CD4-positive, alpha-beta T cell (primary cell): ENCODE data around the gene FCER2. TPM values are rescaled to one million over a fixed set of nuclear protein-coding genes. Genes with fewer than 3 reads are reported as not detected.
A peak's percentile ranks its signal among the peaks of the same experiment; 100 is the strongest.

Experiments used
- ATAC-seq: fragments of 200-7000 bp; cut with Tn5 transposase; one replicate; pipeline ENCODE4 v1.10.0; 2022; ENCODE audit warnings: mild to moderate bottlenecking; ENCODE audit not compliant: poor library complexity
- CTCF ChIA-PET: fragments of 350-600 bp; sonication (Branson Sonifier 250); formaldehyde crosslinking; loops from one replicate; lab custom pipeline; 2021; ENCODE audit warnings: antibody characterized with exemption, inconsistent platforms; lab: Charles Lee
- POLR2A ChIA-PET: fragments of 350-600 bp; sonication (Branson Sonifier 250); formaldehyde crosslinking; loops from one replicate; lab custom pipeline; 2021; ENCODE audit warnings: antibody characterized with exemption, inconsistent platforms; lab: Charles Lee
- DNase-seq, 14 experiments: peaks; one replicate each; pipeline ENCODE4 v3.0.0-alpha.2; 2013 to 2020; ENCODE audit warnings: mixed read lengths in 2 of 14
- H3K27ac ChIP-seq, 2 donors: one replicate each; pipeline versions ENCODE4 v1.5.1 to v1.7.0; 2013; ENCODE audit warnings: low read length in 2 of 2, low read depth in 1 of 2, mild to moderate bottlenecking in 1 of 2
- H3K27me3 ChIP-seq, 2 experiments: 1 replicate in 1 of 2; 2 replicates in 1 of 2; pipeline versions ENCODE4 v1.6.1 to v1.7.0; 2013; ENCODE audit warnings: low read length in 2 of 2, control low read depth in 1 of 2, mild to moderate bottlenecking in 1 of 2, moderate library complexity in 1 of 2; ENCODE audit not compliant: insufficient read depth in 2 of 2, control insufficient read depth in 1 of 2
- H3K36me3 ChIP-seq: one replicate; pipeline ENCODE4 v1.6.1; 2013; ENCODE audit warnings: low read length, control low read depth; ENCODE audit not compliant: insufficient read depth
- H3K4me1 ChIP-seq: one replicate; pipeline ENCODE4 v1.6.1; 2013; ENCODE audit warnings: low read length, control low read depth; ENCODE audit not compliant: insufficient read depth
- H3K4me3 ChIP-seq: one replicate; pipeline ENCODE4 v1.5.1; 2013; ENCODE audit warnings: mild to moderate bottlenecking, low read length, moderate library complexity
- H3K9me3 ChIP-seq, 2 experiments: 1 replicate in 1 of 2; 2 replicates in 1 of 2; pipeline versions ENCODE4 v1.6.1 to v1.7.0; 2013; ENCODE audit warnings: low read length in 2 of 2, mild to moderate bottlenecking in 2 of 2, control low read depth in 1 of 2, moderate library complexity in 1 of 2; ENCODE audit not compliant: control insufficient read depth in 1 of 2, insufficient read depth in 1 of 2
- H3K27ac Mint-ChIP-seq: one replicate; pipeline ENCODE4 v1.8.0; 2020; ENCODE audit warnings: mixed read lengths
- H3K27me3 Mint-ChIP-seq: one replicate; pipeline ENCODE4 v1.8.0; 2021; ENCODE audit warnings: mixed read lengths
- H3K36me3 Mint-ChIP-seq: one replicate; pipeline ENCODE4 v1.8.0; 2021; ENCODE audit warnings: low read depth, mixed read lengths
- H3K4me1 Mint-ChIP-seq: one replicate; pipeline ENCODE4 v1.8.0; 2021; ENCODE audit warnings: low read depth, mixed read lengths
- H3K4me3 Mint-ChIP-seq: one replicate; pipeline ENCODE4 v1.8.0; 2020; ENCODE audit warnings: mild to moderate bottlenecking, mixed read lengths
- H3K9me3 Mint-ChIP-seq: one replicate; pipeline ENCODE4 v1.8.0; 2020; ENCODE audit warnings: mixed read lengths
- CTCF ChIP-seq: fragments of 200-600 bp; IDR thresholded peaks from one replicate; pipeline ENCODE4 v1.8.0; 2022; ENCODE audit warnings: antibody characterized with exemption, mild to moderate bottlenecking
- intact Hi-C, 2 experiments: fragments of 100-400 bp; cut with DNase I in 1 of 2; cut with micrococcal nuclease in 1 of 2; formaldehyde crosslinking; loops; one replicate each; pipeline versions ENCODE4 v1.15.1 to v1.9.0; 2023 to 2025; cut with DNase I, micrococcal nuclease
- total RNA-seq, 174 experiments: library from RNA in 2 of 174; stranded (reverse) in 2 of 174; gene quantifications; one replicate each; pipeline ENCODE4 v1.2.3 and lab custom pipeline; 2021 to 2026

FCER2 gene
- total RNA-seq, 2 experiments from 2014 or later: not detected

DNA sequence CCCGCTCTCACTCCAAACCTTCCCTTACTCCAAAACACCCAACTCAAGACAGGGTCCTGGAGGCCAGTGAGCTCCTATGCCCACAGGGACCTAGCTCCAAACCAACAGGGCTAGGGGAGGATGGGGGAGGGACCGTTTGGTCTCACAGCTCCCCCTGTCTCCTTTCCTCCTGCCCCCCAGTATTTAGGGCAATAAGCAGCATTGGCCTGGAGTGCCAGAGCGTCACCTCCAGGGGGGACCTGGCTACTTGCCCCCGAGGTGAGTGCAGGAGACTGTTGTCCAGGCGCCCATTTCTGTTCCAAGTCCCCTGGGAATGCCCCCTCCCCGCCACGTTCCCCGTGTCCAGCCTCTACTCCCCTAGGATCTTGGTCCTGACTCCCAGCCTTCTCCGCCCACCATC lies 32.3 kb downstream of the FCER2 start:
- POLR2A ChIA-PET: interaction anchor here (1.8 kb wide), 1 partner anchor 11 kb away, joined by 6 read pairs; the partner anchor contains the start of gene TRAPPC5
- H3K27me3 Mint-ChIP-seq: peaks cover 51% of the 10 kb centered on the region
- intact Hi-C loops: no loop called here

GRCh38 chr19:7668842-7669241 lies 33.1 kb downstream of the FCER2 start, which contains the start of gene RETN:
TSS of gene RETN (plus strand) at chr19:7669049. CDS start at chr19:7669327, 278 bp downstream.
- ChIA-PET POLR2A (interaction anchor here (1.8 kb wide), 1 partner anchor 12 kb away, joined by 6 read pairs; the partner anchor contains the start of gene TRAPPC5), CTCF (interaction anchor here (1.8 kb wide), 1 partner anchor 12 kb away, joined by 7 read pairs; the partner anchor contains the start of gene TRAPPC5)
- Mint-ChIP-seq H3K4me3 (no peak within 1 kb of the TSS), H3K27ac (no peak within 1 kb of the TSS), H3K4me1 (peaks cover 11% of the 10 kb centered on the region), H3K36me3 (no peaks in the 10 kb centered on the region), H3K9me3 (no peaks in the 10 kb centered on the region), H3K27me3 (peaks cover 43% of the 10 kb centered on the region)
- peak in 1 of 14 experiments; percentile 20 for DNase-seq
- H3K9me3 ChIP-seq: peaks cover 0 to 7% of the 10 kb centered on the region in 2 experiments
- no peak for TF ChIP-seq CTCF
- no peak within 1 kb of the TSS for H3K4me3 ChIP-seq
- H3K36me3 ChIP-seq: no peaks in the 10 kb centered on the region
- intact Hi-C loops: no loop called here
- peaks cover 9 to 19% of the 10 kb centered on the region in 2 experiments for H3K27me3 ChIP-seq
- no peak for ATAC-seq
- no peak within 1 kb of the TSS for H3K27ac ChIP-seq
- H3K4me1 ChIP-seq: peaks cover 24% of the 10 kb centered on the region

More for the DNA sequence above, 32.3 kb downstream of the FCER2 start:
- no peaks in the 10 kb centered on the region for H3K36me3 ChIP-seq
- peaks cover 30% of the 10 kb centered on the region for H3K4me1 ChIP-seq
- no peak for ATAC-seq
- H3K36me3 Mint-ChIP-seq: no peaks in the 10 kb centered on the region
- H3K27me3 ChIP-seq: peaks cover 13 to 19% of the 10 kb centered on the region in 2 experiments
- CTCF ChIA-PET: no interaction called here
- H3K9me3 Mint-ChIP-seq: no peaks in the 10 kb centered on the region
- H3K27ac ChIP-seq: no peak overlapping the region
- no peak overlapping the region for H3K27ac Mint-ChIP-seq
- peaks cover 0 to 7% of the 10 kb centered on the region in 2 experiments for H3K9me3 ChIP-seq
- no peak for TF ChIP-seq CTCF
- no peak overlapping the region for H3K4me3 ChIP-seq
- H3K4me1 Mint-ChIP-seq: peaks cover 19% of the 10 kb centered on the region
- DNase-seq: no peak
- no peak overlapping the region for H3K4me3 Mint-ChIP-seq

- Mint-ChIP-seq H3K4me1 (peaks cover 5% of the 10 kb centered on the region), H3K36me3 (no peaks in the 10 kb centered on the region), H3K4me3 (no peak overlapping the region), H3K27me3 (peaks cover 14% of the 10 kb centered on the region), H3K9me3 (no peaks in the 10 kb centered on the region), H3K27ac (no peak overlapping the region)
- POLR2A ChIA-PET: no interaction called here
- Histone ChIP-seq H3K27ac (no peak overlapping the region), H3K36me3 (no peaks in the 10 kb centered on the region), H3K4me1 (peaks cover 16% of the 10 kb centered on the region), H3K9me3 (peaks cover 0 to under 1% of the 10 kb centered on the region in 2 experiments), H3K27me3 (peaks cover 2 to 10% of the 10 kb centered on the region in 2 experiments), H3K4me3 (no peak overlapping the region)
- CTCF ChIA-PET: interaction anchor here (2.0 kb wide), 1 partner anchor 16 kb away, joined by 5 read pairs; the partner anchor contains the start of gene TRAPPC5
- DNase-seq (no peak), ATAC-seq (no peak)
- intact Hi-C loops: no loop called here
- TF ChIP-seq CTCF: no peak
Observed at GRCh38 chr19:7665076-7665475, 36.9 kb downstream of the FCER2 start.
